ENCODE measurements around the gene DTYMK. TPM values are rescaled to one million over a fixed set of nuclear protein-coding genes. Genes with fewer than 3 reads are reported as not detected.

Gene DTYMK
- polyA plus RNA-seq, 2 of the 4 experiments (the other 2 are of a cell fraction), result 68.7 to 99.5 TPM

GRCh38 chr2:241678784-241679540 lies 7.7 kb downstream of the DTYMK start:
- Histone ChIP-seq H3K4me3 (no peak overlapping the region), H3K4me1 (peaks cover 10% of the 10 kb centered on the region; the same call in 2 of the 3 replicates), H3K27ac (no peak overlapping the region), H3K9me3 (no peaks in the 10 kb centered on the region), H3K4me2 (no peak overlapping the region)
- 93% methylated on average over 20 of the region's 22 CpGs for WGBS (ENCODE audit: missing lambda C conversion rate)
- TF ChIP-seq ZC3H11A (IDR thresholded peaks at IDR 0.05) (no peak), FOSL2 (IDR thresholded peaks at IDR 0.05) (no peak), FOSL2 (CRISPR knock-in tag; IDR thresholded peaks at IDR 0.05) (no peak), RAD21 (conservative IDR thresholded peaks at IDR 0.05 in 1 of 2, IDR thresholded peaks at IDR 0.05 in 1 of 2) (no peak), NFE2L2 (conservative IDR thresholded peaks at IDR 0.05; ENCODE audit: low read length) (no peak)
- ATAC-seq (no peak), DNase-seq (ENCODE audit: low read depth in 1 of 2, low spot score in 1 of 2) (no peak), FAIRE-seq (no peak)
- POLR2A ChIA-PET, result interaction anchor here (1.5 to 1.9 kb wide), 2 partner anchors 8 to 23 kb away, joined by 4 read pairs; partner anchors contain the start of genes DTYMK and ING5
- CTCF ChIA-PET, result interaction anchor here (0.8 to 1.3 kb wide), 4 partner anchors 14 to 198 kb away, joined by 3 to 6 read pairs (median 4); partner anchors contain the start of gene ING5

- DNase-seq (ENCODE audit: low read depth in 1 of 2, low spot score in 1 of 2) (no peak), ATAC-seq (no peak), FAIRE-seq (no peak)
- H3K4me1 ChIP-seq, result peaks cover 10% of the 10 kb centered on the region; the same call in 2 of the 3 replicates
- no peak overlapping the region for H3K4me3 ChIP-seq
- CTCF ChIA-PET, result interaction anchor here (0.8 to 1.3 kb wide), 3 partner anchors 13 to 199 kb away, joined by 3 to 6 read pairs (median 4); no protein-coding TSS in a partner anchor
- TF ChIP-seq HMGXB4 (CRISPR knock-in tag; IDR thresholded peaks at IDR 0.05; ENCODE audit: borderline replicate concordance), result no peak
- TF ChIP-seq E2F6 (IDR thresholded peaks at IDR 0.05; ENCODE audit: borderline replicate concordance, low read depth), result no peak
- no peak for TF ChIP-seq RFX5 (IDR thresholded peaks at IDR 0.05)
- no peak for TF ChIP-seq PHF8 (IDR thresholded peaks at IDR 0.05; ENCODE audit: borderline replicate concordance, low read depth)
- no peak for TF ChIP-seq ZFP36 (IDR thresholded peaks at IDR 0.05; ENCODE audit: borderline replicate concordance, partially characterized antibody)
- no peak for TF ChIP-seq POLR2AphosphoS2 (conservative IDR thresholded peaks at IDR 0.05; ENCODE audit: low read length)
- TF ChIP-seq CBX8 (IDR thresholded peaks at IDR 0.05), result no peak
- no peak for TF ChIP-seq CEBPB (IDR thresholded peaks at IDR 0.05)
- TF ChIP-seq RARB (CRISPR knock-in tag; IDR thresholded peaks at IDR 0.05), result no peak
- no peak for TF ChIP-seq MAFK (IDR thresholded peaks at IDR 0.05; ENCODE audit: partially characterized antibody)
- TF ChIP-seq RCOR1 (IDR thresholded peaks at IDR 0.05; ENCODE audit: low read depth, low read length), result no peak
- no peak for TF ChIP-seq SREBF2 (IDR thresholded peaks at IDR 0.05)
- no peak for TF ChIP-seq CHD4 (IDR thresholded peaks at IDR 0.05; ENCODE audit: borderline replicate concordance)
- no peak for TF ChIP-seq NR3C1 (IDR thresholded peaks at IDR 0.05)
- no peak for TF ChIP-seq ESRRA (IDR thresholded peaks at IDR 0.05; ENCODE audit: borderline replicate concordance, low read length)
- TF ChIP-seq ZSCAN20 (CRISPR knock-in tag; IDR thresholded peaks at IDR 0.05), result no peak
- no peak for TF ChIP-seq EP300 (IDR thresholded peaks at IDR 0.05)
- no peak overlapping the region for H3K4me2 ChIP-seq
- H3K27ac ChIP-seq, result no peak overlapping the region
- POLR2A ChIA-PET, result interaction anchor here (1.5 to 1.9 kb wide), 2 partner anchors 8 to 24 kb away, joined by 4 read pairs; partner anchors contain the start of genes DTYMK and ING5
- 93% methylated on average over 18 of the region's 18 CpGs for WGBS (ENCODE audit: missing lambda C conversion rate)
- no peaks in the 10 kb centered on the region for H3K9me3 ChIP-seq
These were observed 8.3 kb downstream of the DTYMK start for GRCh38 chr2:241678307-241678706.

Data from A549 (cell line).